ENCODE measurements around the gene SNAI1. TPM values are rescaled to one million over a fixed set of nuclear protein-coding genes. Genes with fewer than 3 reads are reported as not detected.

The SNAI1 gene
- total RNA-seq, 2 experiments from 2014 or later, result 1.6 to 3.6 TPM

DNA sequence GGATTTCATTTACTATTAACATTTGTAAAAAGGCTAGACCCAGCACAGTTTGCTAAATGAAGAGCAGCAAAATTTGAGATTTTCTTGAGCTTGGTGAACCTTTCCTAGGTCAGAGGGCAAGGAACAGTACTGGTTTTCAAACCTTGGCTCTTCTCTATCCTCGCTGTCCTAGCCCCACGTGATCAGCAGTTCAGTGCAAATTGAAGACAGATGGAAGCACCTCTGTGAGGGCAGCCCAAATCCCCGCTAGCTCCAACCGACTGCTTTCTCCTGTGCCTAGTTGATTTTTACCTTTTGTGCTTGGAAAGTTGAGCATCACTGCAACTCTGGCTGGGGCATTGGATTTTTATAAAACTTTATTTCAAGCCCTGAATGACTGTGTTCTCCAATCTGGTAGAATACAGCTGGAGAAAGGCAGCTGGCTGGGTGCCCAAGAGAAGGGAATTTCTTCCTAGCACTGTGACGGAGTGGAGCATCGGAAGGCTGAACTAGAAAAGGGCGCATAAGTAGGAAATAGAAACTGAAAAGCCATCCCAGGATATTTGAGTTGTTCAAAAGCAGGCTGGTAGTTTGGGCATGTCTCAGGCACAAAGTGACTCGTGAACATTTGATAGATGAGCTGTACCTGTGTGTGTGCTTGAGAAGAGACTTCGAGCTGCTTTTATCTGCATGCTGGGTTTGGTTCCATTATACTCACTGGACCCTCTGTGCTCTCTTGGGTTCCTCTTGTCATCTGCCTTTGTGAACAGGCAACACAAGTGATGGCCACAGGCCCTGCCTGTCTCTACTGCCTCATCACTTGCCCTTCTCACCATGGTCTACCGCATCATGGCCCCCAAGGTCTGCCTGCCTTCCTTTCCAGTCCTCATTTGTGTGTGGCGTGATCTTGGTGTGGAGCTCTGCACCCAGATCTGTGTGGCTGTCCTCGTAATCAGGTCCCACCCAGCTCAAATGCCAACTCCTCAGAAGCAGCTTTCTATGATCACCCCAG, 44.3 kb upstream of the SNAI1 start:
- peak overlapping the region; percentile 86 for H3K4me3 ChIP-seq (ENCODE audit: low read depth, low read length, poor library complexity, severe bottlenecking)
- no peak overlapping the region for H3K27ac ChIP-seq (ENCODE audit: low read depth, low read length, poor library complexity, severe bottlenecking)
- peaks cover 16% of the 10 kb centered on the region; the same call in 1 of the 2 replicates for H4K20me1 ChIP-seq (ENCODE audit: insufficient read depth, low read length)
- H3K36me3 ChIP-seq (ENCODE audit: insufficient read depth, low read length), result peaks cover 41% of the 10 kb centered on the region
- CTCF ChIA-PET (ENCODE audit: unreplicated experiment), result interaction anchor here (0.5 kb wide), 1 partner anchor 188 kb away, joined by 3 read pairs; no protein-coding TSS in a partner anchor
- H3K4me1 ChIP-seq (ENCODE audit: insufficient read depth, low read length, poor library complexity, severe bottlenecking), result peaks cover 47% of the 10 kb centered on the region
- no peaks in the 10 kb centered on the region for H3K9me2 ChIP-seq (ENCODE audit: insufficient read depth, low read length)
- peak overlapping the region; percentile 96 for H3K4me2 ChIP-seq (ENCODE audit: low read length)
- intact Hi-C loops (cut with micrococcal nuclease; ENCODE audit: unreplicated experiment), result loop anchor here (5.0 kb wide), 1 partner anchor 214 kb away; the partner anchor contains the start of gene PEDS1
- no peak overlapping the region for H2AFZ ChIP-seq (ENCODE audit: low read length)
- no peaks in the 10 kb centered on the region for H3K9me3 ChIP-seq (ENCODE audit: low read length)
- POLR2A ChIA-PET, result interaction anchor here (0.7 to 1.5 kb wide), 4 partner anchors 8 to 1209 kb away, joined by 3 to 4 read pairs (median 3); no protein-coding TSS in a partner anchor
- peaks cover 50% of the 10 kb centered on the region for H3K79me2 ChIP-seq (ENCODE audit: insufficient read depth, low read depth, low read length)
- TF ChIP-seq, protein P1, sequence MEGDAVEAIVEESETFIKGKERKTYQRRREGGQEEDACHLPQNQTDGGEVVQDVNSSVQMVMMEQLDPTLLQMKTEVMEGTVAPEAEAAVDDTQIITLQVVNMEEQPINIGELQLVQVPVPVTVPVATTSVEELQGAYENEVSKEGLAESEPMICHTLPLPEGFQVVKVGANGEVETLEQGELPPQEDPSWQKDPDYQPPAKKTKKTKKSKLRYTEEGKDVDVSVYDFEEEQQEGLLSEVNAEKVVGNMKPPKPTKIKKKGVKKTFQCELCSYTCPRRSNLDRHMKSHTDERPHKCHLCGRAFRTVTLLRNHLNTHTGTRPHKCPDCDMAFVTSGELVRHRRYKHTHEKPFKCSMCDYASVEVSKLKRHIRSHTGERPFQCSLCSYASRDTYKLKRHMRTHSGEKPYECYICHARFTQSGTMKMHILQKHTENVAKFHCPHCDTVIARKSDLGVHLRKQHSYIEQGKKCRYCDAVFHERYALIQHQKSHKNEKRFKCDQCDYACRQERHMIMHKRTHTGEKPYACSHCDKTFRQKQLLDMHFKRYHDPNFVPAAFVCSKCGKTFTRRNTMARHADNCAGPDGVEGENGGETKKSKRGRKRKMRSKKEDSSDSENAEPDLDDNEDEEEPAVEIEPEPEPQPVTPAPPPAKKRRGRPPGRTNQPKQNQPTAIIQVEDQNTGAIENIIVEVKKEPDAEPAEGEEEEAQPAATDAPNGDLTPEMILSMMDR (conservative IDR thresholded peaks at IDR 0.05; ENCODE audit: low read length), result no peak
- TF ChIP-seq EZH2phosphoT487 (IDR thresholded peaks at IDR 0.05; ENCODE audit: borderline replicate concordance, low read depth, low read length), result no peak
- DNase-seq (ENCODE audit: low spot score), result no peak
- no TSS peak for BruUV-seq (replicated peaks)

DNA sequence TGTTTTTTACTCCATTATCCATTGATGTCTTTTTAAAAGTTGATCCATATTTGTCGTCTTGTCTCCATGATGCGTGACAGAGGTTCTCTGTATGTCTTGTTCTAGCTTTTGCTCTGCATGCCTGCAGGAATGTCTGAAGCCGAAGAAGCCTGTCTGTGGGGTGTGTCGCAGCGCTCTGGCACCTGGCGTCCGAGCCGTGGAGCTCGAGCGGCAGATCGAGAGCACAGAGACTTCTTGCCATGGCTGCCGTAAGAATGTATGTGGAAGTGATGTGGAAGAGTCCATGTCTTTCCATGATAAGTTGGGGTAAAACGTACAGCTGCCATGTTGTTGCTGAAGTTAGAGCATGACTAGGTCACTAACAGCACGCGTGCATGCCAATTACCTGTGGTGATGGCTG, 41.3 kb upstream of the SNAI1 start:
- intact Hi-C loops (cut with micrococcal nuclease; ENCODE audit: unreplicated experiment), result no loop called here
- Histone ChIP-seq H3K9me3 (ENCODE audit: low read length) (no peaks in the 10 kb centered on the region), H3K4me2 (ENCODE audit: low read length) (no peak overlapping the region), H3K4me3 (ENCODE audit: low read depth, low read length, poor library complexity, severe bottlenecking) (no peak overlapping the region), H3K9me2 (ENCODE audit: insufficient read depth, low read length) (no peaks in the 10 kb centered on the region), H3K36me3 (ENCODE audit: insufficient read depth, low read length) (peaks cover 68% of the 10 kb centered on the region), H3K4me1 (ENCODE audit: insufficient read depth, low read length, poor library complexity, severe bottlenecking) (peaks cover 23% of the 10 kb centered on the region), H2AFZ (ENCODE audit: low read length) (no peak overlapping the region), H4K20me1 (ENCODE audit: insufficient read depth, low read length) (peaks cover 16% of the 10 kb centered on the region; the same call in 1 of the 2 replicates), H3K27ac (ENCODE audit: low read depth, low read length, poor library complexity, severe bottlenecking) (no peak overlapping the region), H3K79me2 (ENCODE audit: insufficient read depth, low read depth, low read length) (peaks cover 47% of the 10 kb centered on the region)
- DNase-seq (ENCODE audit: low spot score), result no peak
- CTCF ChIA-PET (ENCODE audit: unreplicated experiment), result no interaction called here
- TF ChIP-seq, protein P1 (conservative IDR thresholded peaks at IDR 0.05; ENCODE audit: low read length), result no peak
- TF ChIP-seq EZH2phosphoT487 (IDR thresholded peaks at IDR 0.05; ENCODE audit: borderline replicate concordance, low read depth, low read length), result no peak
- BruUV-seq (replicated peaks), result no TSS peak
- POLR2A ChIA-PET, result no interaction called here

All from OCI-LY7 (cell line).